Right lobe of liver (tissue), 6 donors: ENCODE data around the gene UTS2R. TPM values are rescaled to one million over a fixed set of nuclear protein-coding genes. Genes with fewer than 3 reads are reported as not detected.
A peak's percentile ranks its signal among the peaks of the same experiment; 100 is the strongest.
"Not testable (repeated sequence)": the region's sequence is repeated elsewhere in the genome, so short reads cannot be mapped to it uniquely, and the experiment has no call there.

ENCODE experiments used
- ATAC-seq, 4 donors: fragments of 200-7000 bp; cut with Tn5 transposase; one replicate each; pipeline ENCODE4 v1.9.1; 2020; ENCODE audit warnings: mild to moderate bottlenecking in 4 of 4, moderate library complexity in 4 of 4
- DNase-seq, 3 donors: peaks; one replicate each; pipeline ENCODE4 v3.0.0-alpha.2; 2020
- H3K27ac ChIP-seq, 3 donors: fragments of 200-600 bp; one replicate each; pipeline ENCODE4 v1.8.0; 2022
- H3K27me3 ChIP-seq, 2 donors: fragments of 200-600 bp; one replicate each; pipeline ENCODE4 v1.8.0; 2022
- H3K36me3 ChIP-seq, 4 donors: fragments of 200-600 bp; sonication (generic) in 1 of 4; one replicate each; pipeline versions ENCODE4 v1.5.1 to v1.8.0; 2017 to 2022; ENCODE audit warnings: control low read depth in 1 of 4
- H3K4me1 ChIP-seq, 4 donors: fragments of 200-600 bp; sonication (generic) in 1 of 4; one replicate each; pipeline versions ENCODE4 v1.5.1 to v1.8.0; 2017 to 2022; ENCODE audit warnings: control low read depth in 1 of 4
- H3K4me3 ChIP-seq, 3 donors: fragments of 200-600 bp; one replicate each; pipeline ENCODE4 v1.8.0; 2022
- H3K9me3 ChIP-seq, 4 donors: fragments of 200-600 bp; sonication (generic) in 1 of 4; one replicate each; pipeline versions ENCODE4 v1.5.1 to v1.8.0; 2017 to 2022; ENCODE audit warnings: control low read depth in 1 of 4
- POLR2A ChIP-seq: fragments of 450-650 bp; IDR thresholded peaks from one replicate; pipeline ENCODE4 v1.6.1; 2017; ENCODE audit warnings: antibody characterized with exemption, mild to moderate bottlenecking
- WGBS: methylation state at CpG from one replicate; pipeline ENCODE4 v1.1.6; 2018; ENCODE audit warnings: low coverage, low lambda C conversion rate; ENCODE audit not compliant: insufficient coverage; ENCODE audit errors: missing lambda C conversion rate; 5-methylcytosine and 5-hydroxymethylcytosine counted together
- intact Hi-C, 2 donors: fragments of 100-400 bp; cut with DNase I; formaldehyde crosslinking; loops; one replicate each; pipeline versions ENCODE4 v1.11.2 to v1.14.1; 2022
- total RNA-seq, 6 experiments: library from RNA; depleted of rRNA in 2 of 6; stranded (reverse); fragments of >200 nt in 2 of 6; fragmentation: NEBNext Ultra II Directional in 3 of 6; extraction: Animal tissue kit (Norgen Biotek cat#: 25700) in 3 of 6; gene quantifications; one replicate each; pipeline versions ENCODE4 v1.1.0 to v1.2.4, GENCODE V29; 2016 to 2023
- TF ChIP-seq, protein P1 (sequence below), 4 donors: fragments of 200-600 bp in 3 of 4; fragments of 450-650 bp in 1 of 4; IDR thresholded peaks; one replicate each; pipeline versions ENCODE4 v1.5.1 to v1.8.0; 2016 to 2022; ENCODE audit warnings: antibody characterized with exemption in 4 of 4, mild to moderate bottlenecking in 2 of 4
- donor health status: DM: no; HTN: yes; CAD: no.
- donor health status: DM: no; HTN: no; CAD: no.
- donor health status: DM: no; HTN: no; CAD: no.
- donor health status: DM: no; HTN: yes; CAD: no.
- donor health status: DM: no; HTN: yes; CAD: no.

The UTS2R gene
- total RNA-seq, 6 experiments from 2014 or later: not detected

DNA sequence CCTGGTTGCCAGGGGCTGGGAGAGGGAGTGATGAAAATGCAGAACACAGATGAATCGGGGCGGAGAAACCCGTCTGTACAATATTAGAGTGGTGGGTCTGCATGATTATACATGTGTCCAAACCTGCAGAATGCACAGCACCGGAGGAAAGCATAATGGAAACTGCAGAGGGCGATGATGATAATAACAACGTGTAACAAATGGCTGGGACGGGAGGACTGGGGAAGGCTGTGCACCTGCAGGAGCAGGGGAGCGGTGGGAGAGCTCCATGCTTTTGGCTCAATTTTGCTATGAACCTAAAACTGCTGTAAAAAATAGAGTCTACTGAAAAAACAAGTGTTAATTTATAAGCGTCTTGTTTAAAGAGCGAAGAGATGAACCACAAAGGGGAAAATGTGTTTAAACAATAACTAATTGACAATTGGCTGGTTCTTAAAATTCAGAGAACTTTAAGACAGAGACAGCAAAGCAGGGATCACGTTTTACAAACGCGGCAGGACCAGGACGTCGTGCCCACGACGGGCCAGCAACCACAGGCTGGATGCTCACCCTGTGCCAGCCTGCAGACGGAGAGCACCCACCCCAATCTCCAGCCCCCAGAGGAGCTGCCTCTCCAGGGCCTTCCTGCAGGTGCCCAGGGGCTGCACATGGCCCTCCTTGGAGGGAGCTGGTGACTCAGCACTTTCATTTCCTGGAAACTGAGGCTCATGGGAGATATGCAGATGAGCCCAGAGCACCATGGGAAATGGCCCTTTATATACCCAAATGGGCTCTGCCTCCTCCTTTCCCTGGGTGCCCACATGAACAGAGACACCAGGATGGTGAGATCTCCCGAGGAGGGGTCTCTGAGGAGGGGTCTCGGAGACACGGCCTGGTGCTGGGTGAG is 12.9 kb upstream of the UTS2R start, which contains the start of gene TEX19:
Gene TEX19 (plus strand): TSS at position 783 of the 886 bp plus-strand sequence. CDS start 2,904 bp downstream, outside the sequence.
- TF ChIP-seq, protein P1, sequence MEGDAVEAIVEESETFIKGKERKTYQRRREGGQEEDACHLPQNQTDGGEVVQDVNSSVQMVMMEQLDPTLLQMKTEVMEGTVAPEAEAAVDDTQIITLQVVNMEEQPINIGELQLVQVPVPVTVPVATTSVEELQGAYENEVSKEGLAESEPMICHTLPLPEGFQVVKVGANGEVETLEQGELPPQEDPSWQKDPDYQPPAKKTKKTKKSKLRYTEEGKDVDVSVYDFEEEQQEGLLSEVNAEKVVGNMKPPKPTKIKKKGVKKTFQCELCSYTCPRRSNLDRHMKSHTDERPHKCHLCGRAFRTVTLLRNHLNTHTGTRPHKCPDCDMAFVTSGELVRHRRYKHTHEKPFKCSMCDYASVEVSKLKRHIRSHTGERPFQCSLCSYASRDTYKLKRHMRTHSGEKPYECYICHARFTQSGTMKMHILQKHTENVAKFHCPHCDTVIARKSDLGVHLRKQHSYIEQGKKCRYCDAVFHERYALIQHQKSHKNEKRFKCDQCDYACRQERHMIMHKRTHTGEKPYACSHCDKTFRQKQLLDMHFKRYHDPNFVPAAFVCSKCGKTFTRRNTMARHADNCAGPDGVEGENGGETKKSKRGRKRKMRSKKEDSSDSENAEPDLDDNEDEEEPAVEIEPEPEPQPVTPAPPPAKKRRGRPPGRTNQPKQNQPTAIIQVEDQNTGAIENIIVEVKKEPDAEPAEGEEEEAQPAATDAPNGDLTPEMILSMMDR (IDR thresholded peaks at IDR 0.05): no peak
- no peak for TF ChIP-seq POLR2A
- DNase-seq (no peak), ATAC-seq (no peak)
- no peaks in the 10 kb centered on the region for H3K36me3 ChIP-seq
- H3K27ac ChIP-seq: no peak within 1 kb of the TSS
- intact Hi-C loops: loop anchor here (10.0 kb wide), 3 partner anchors 56 to 196 kb away; partner anchors contain the start of genes HEXD (in 1 of the 2) and OGFOD3 (in 1 of the 2)
- H3K27me3 ChIP-seq: no peaks in the 10 kb centered on the region
- no peaks in the 10 kb centered on the region for H3K9me3 ChIP-seq
- no peak within 1 kb of the TSS for H3K4me3 ChIP-seq
- no peaks in the 10 kb centered on the region for H3K4me1 ChIP-seq
- 68% methylated on average over 9 of the region's 21 CpGs for WGBS

DNA sequence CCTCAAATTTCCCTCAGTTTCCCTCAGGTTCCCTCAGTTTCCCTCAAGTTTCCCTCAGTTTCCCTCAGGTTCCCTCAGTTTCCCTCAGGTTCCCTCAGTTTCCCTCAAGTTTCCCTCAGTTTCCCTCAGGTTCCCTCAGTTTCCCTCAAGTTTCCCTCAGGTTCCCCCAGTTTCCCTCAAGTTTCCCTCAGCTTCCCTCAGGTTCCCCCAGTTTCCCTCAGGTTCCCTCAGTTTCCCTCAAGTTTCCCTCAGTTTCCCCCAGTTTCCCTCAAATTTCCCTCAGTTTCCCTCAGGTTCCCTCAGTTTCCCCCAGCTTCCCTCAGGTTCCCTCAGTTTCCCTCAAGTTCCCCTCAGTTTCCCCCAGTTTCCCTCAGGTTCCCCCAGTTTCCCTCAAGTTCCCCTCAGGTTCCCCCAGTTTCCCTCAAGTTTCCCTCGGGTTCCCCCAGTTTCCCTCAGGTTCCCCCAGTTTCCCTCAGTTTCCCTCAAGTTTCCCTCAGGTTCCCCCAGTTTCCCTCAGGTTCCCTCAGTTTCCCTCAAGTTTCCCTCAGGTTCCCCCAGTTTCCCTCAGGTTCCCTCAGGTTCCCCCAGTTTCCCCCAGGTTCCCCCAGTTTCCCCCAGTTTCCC is 12.0 kb upstream of the UTS2R start:
- H3K36me3 ChIP-seq, H3K9me3 ChIP-seq, DNase-seq, ATAC-seq, H3K27me3 ChIP-seq, H3K4me1 ChIP-seq, H3K27ac ChIP-seq, H3K4me3 ChIP-seq: not testable (repeated sequence)
- WGBS: 75% methylated on average over 1 of the region's 1 CpG
- intact Hi-C loops: loop anchor here (10.0 kb wide), 3 partner anchors 55 to 195 kb away; partner anchors contain the start of genes HEXD (in 1 of the 2) and OGFOD3 (in 1 of the 2)

DNA sequence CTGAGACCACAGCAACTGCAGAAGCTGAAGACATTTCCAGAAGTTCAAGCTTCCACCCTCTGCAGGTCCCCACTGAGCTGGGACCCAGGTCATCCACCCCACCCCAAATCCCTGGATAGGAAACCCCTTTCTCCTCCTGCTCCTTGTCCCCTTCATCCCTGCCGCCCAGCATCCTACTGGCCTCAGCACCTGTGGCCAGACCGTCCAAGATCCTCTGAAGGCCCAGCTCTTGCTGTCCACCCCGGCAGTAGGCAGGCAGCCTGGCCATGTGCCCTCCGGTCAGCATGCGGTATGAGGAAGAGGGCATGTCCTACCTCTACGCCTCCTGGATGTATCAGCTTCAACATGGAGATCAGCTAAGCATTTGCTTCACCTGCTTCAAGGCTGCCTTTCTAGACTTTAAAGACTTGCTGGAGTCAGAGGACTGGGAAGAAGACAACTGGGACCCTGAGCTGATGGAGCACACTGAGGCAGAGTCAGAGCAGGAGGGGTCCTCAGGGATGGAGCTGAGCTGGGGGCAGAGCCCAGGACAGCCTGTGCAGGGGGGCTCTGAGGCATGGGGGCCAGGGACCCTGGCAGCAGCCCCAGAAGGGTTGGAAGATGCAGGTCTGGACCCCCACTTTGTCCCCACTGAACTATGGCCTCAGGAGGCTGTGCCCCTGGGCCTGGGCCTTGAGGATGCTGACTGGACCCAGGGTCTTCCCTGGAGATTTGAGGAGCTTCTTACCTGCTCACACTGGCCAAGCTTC is 9.5 kb upstream of the UTS2R start:
- no peak overlapping the region for H3K27ac ChIP-seq
- 97% methylated on average over 6 of the region's 6 CpGs for WGBS
- H3K9me3 ChIP-seq: no peaks in the 10 kb centered on the region
- H3K4me1 ChIP-seq: no peaks in the 10 kb centered on the region
- no peaks in the 10 kb centered on the region for H3K27me3 ChIP-seq
- ATAC-seq: peak in 3 of 4 donors; percentile 10 to 26 (median 25)
- H3K36me3 ChIP-seq: no peaks in the 10 kb centered on the region
- no peak for TF ChIP-seq POLR2A
- TF ChIP-seq, protein P1 (IDR thresholded peaks at IDR 0.05): no peak
- intact Hi-C loops: no loop called here
- H3K4me3 ChIP-seq: no peak overlapping the region
- no peak for DNase-seq

DNA sequence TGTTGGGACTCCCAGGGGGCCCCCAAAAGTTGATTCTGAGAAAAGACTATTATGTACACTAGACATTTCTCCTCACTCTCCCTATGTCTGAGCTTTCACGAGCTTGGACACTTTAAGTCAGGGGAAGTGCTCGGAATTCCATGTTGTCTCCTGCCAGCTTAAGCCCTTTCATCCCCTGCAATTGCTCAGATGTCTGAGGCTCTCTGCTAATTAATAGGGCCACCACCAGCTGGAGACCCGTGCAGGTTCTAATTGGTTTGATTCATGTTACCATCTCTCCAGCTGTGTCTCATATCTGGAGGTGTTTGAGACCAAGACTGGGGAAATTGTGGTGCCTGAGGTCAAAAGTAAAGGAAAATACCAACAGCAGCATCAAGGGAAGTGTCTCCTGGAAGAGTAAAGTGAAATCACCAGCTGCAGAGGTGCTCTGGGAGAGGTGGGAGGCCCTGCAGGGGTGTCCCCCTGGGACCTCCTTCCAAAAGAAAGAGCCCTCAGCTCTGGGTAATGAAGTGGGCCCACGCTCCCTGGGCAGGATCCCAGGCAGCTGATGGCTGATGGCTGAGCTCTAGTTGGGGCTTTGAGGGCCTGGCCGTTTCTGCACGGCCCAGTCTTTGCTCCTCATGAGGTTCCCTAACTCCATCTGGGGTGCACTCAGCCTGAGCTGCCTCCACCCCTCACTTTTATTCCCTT is 5.8 kb upstream of the UTS2R start:
- Histone ChIP-seq H3K27ac (no peak overlapping the region), H3K4me1 (peaks cover 0 to 8% (median 0%) of the 10 kb centered on the region in 4 donors), H3K4me3 (no peak overlapping the region), H3K27me3 (peaks cover 0 to 7% of the 10 kb centered on the region in 2 donors), H3K36me3 (no peaks in the 10 kb centered on the region), H3K9me3 (no peaks in the 10 kb centered on the region)
- intact Hi-C loops: no loop called here
- TF ChIP-seq POLR2A: no peak
- TF ChIP-seq, protein P1 (IDR thresholded peaks at IDR 0.05): no peak
- WGBS: 59% methylated on average over 5 of the region's 6 CpGs
- ATAC-seq (no peak), DNase-seq (no peak)
